T47D (cell line): Measurements from ENCODE around the gene THUMPD2.
A peak's percentile ranks its signal among the peaks of the same experiment; 100 is the strongest.

ENCODE experiments used
- DNase-seq, 2 experiments: peaks; one replicate each; pipeline versions ENCODE4 v3.0.0 to v3.0.0-alpha.2; 2011 to 2012; ENCODE audit warnings: low read depth in 1 of 2, low spot score in 1 of 2
- JUND ChIP-seq: IDR thresholded peaks from 2 replicates; pipeline ENCODE4 v1.6.1; 2012; ENCODE audit warnings: low read depth
- in situ Hi-C: cut with HindIII; loops from 2 replicates; pipeline ENCODE4 v1.10.0; 2016; ENCODE audit warnings: low sequenced_read_pairs, low pct_unique_long_range_greater_than_20kb

The THUMPD2 gene

GRCh38 chr2:39723946-39724827 lies 54.9 kb downstream of the THUMPD2 start:
- DNase-seq, result peak in 1 of 2 experiments; percentile 41
- in situ Hi-C loops, result no loop called here
- TF ChIP-seq JUND, result no peak

GRCh38 chr2:39723497-39723896 lies 55.6 kb downstream of the THUMPD2 start:
- TF ChIP-seq JUND, result no peak
- in situ Hi-C loops, result no loop called here
- no peak for DNase-seq

GRCh38 chr2:39720970-39721369 lies 58.1 kb downstream of the THUMPD2 start:
- TF ChIP-seq JUND, result no peak
- in situ Hi-C loops, result no loop called here

GRCh38 chr2:39719317-39719716 lies 59.7 kb downstream of the THUMPD2 start:
- TF ChIP-seq JUND, result no peak
- no peak for DNase-seq
- in situ Hi-C loops, result no loop called here

More at GRCh38 chr2:39720970-39721369, 58.1 kb downstream of the THUMPD2 start:
- no peak for DNase-seq

GRCh38 chr2:39718483-39718882 lies 60.6 kb downstream of the THUMPD2 start:
- TF ChIP-seq JUND, result no peak
- no peak for DNase-seq
- in situ Hi-C loops, result no loop called here

- DNase-seq, result no peak
- in situ Hi-C loops, result no loop called here
- TF ChIP-seq JUND, result no peak
These were observed 62.0 kb downstream of the THUMPD2 start for GRCh38 chr2:39717067-39717466.

GRCh38 chr2:39715822-39716221 lies 63.2 kb downstream of the THUMPD2 start:
- no peak for DNase-seq

GRCh38 chr2:39715095-39715494 lies 64.0 kb downstream of the THUMPD2 start:
- no peak for TF ChIP-seq JUND
- in situ Hi-C loops, result no loop called here
- DNase-seq, result no peak

More at GRCh38 chr2:39715822-39716221, 63.2 kb downstream of the THUMPD2 start:
- TF ChIP-seq JUND, result no peak
- in situ Hi-C loops, result no loop called here

- in situ Hi-C loops, result no loop called here
- DNase-seq, result no peak
- no peak for TF ChIP-seq JUND
These were observed 66.1 kb downstream of the THUMPD2 start for GRCh38 chr2:39712953-39713352.

GRCh38 chr2:39710807-39711206 lies 68.3 kb downstream of the THUMPD2 start:
- TF ChIP-seq JUND, result no peak
- no peak for DNase-seq
- in situ Hi-C loops, result no loop called here

- no peak for DNase-seq
- in situ Hi-C loops, result no loop called here
- no peak for TF ChIP-seq JUND
These were observed 71.1 kb downstream of the THUMPD2 start for GRCh38 chr2:39708003-39708402.

GRCh38 chr2:39706945-39707344 lies 72.1 kb downstream of the THUMPD2 start:
- no peak for DNase-seq
- no peak for TF ChIP-seq JUND
- in situ Hi-C loops, result no loop called here

- no peak for DNase-seq
- in situ Hi-C loops, result no loop called here
- no peak for TF ChIP-seq JUND
These were observed 72.7 kb downstream of the THUMPD2 start for GRCh38 chr2:39706312-39706711.
